Measurements from ENCODE around the gene MED8. TPM values are rescaled to one million over a fixed set of nuclear protein-coding genes. Genes with fewer than 3 reads are reported as not detected.
A peak's percentile ranks its signal among the peaks of the same experiment; 100 is the strongest.
"Not testable (repeated sequence)": the region's sequence is repeated elsewhere in the genome, so short reads cannot be mapped to it uniquely, and the experiment has no call there.

MED8 gene
- total RNA-seq, 2 donors from 2014 or later = 39.2 to 51.3 TPM

DNA sequence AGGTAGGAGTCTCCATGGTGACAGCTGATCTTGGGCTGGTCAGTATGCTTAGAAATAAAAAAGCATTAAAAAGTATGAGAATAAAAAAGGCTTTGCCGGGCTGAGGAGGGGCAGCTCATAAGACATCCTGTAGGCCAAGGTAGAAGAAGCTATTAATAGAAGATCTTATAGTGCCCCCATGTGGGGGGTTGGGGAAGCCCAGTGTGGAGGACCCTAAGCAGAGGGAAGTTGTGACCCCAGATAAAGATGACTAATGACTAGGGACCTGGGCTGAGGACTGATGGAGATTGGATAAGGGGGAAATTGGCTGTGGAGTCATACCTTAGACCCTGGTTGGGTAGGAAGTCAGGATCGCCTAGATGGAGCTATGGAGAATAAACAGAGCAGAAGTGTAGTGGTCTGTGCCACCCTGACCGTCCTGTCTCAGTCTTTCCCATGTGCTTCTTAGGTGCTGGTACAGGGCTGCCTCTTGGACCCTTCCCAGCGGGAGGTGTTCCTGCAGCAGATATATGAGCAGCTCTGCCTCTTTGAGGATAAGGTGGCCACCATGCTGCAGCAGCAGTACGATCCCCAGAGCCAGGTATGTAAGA is 25.1 kb upstream of the MED8 start:
- intact Hi-C loops (cut with DNase I) = loop anchor here (5.0 kb wide), 1 partner anchor 187 kb away; no protein-coding TSS in a partner anchor
- Histone ChIP-seq H3K27me3 (no peaks in the 10 kb centered on the region), H3K36me3 (peaks cover 12% of the 10 kb centered on the region), H3K4me3 (no peak overlapping the region), H3K4me1 (no peaks in the 10 kb centered on the region), H3K9ac (ENCODE audit: low read depth in 2 of 2, low read length in 2 of 2) (no peak overlapping the region), H3K9me3 (no peaks in the 10 kb centered on the region), H3K27ac (no peak overlapping the region)
- DNase-seq = peak; percentile 71
- peak; percentile 56 for TF ChIP-seq CTCF (IDR thresholded peaks at IDR 0.05)

- H3K4me1 ChIP-seq; H3K9ac ChIP-seq (ENCODE audit: low read depth in 2 of 2, low read length in 2 of 2); DNase-seq; H3K36me3 ChIP-seq; H3K4me3 ChIP-seq; H3K9me3 ChIP-seq; intact Hi-C loops (cut with DNase I); H3K27ac ChIP-seq; H3K27me3 ChIP-seq: not testable (repeated sequence)
Observed at GRCh38 chr1:43413426-43413825, 23.8 kb upstream of the MED8 start.

GRCh38 chr1:43410571-43410970 is 21.0 kb upstream of the MED8 start:
- Histone ChIP-seq H3K4me3 (no peak overlapping the region), H3K9me3 (no peaks in the 10 kb centered on the region), H3K36me3 (peaks cover 12% of the 10 kb centered on the region), H3K9ac (ENCODE audit: low read depth in 2 of 2, low read length in 2 of 2) (no peak overlapping the region), H3K27ac (no peak overlapping the region), H3K27me3 (no peaks in the 10 kb centered on the region), H3K4me1 (peaks cover 7% of the 10 kb centered on the region)
- intact Hi-C loops (cut with DNase I) = no loop called here
- TF ChIP-seq CTCF (IDR thresholded peaks at IDR 0.05) = no peak
- no peak for DNase-seq

DNA sequence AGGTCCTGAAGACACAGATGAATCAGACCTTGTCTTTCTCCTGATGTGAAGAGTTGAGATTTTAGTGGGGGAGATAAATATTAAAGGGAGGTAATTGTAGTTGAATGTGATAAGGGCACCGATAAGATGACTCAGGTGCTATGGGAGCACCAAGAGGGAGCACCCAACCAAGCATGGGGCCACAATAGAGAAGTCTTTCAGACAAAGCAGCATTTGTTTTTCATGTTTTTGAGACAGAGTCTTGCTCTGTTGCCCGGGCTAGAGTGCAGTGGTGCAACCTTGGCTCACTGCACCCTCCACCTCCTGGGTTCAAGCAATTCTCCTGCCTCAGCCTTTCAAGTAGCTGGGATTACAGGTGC is 16.3 kb upstream of the MED8 start:
- intact Hi-C loops (cut with DNase I) = no loop called here
- Histone ChIP-seq H3K4me3 (no peak overlapping the region), H3K4me1 (peaks cover 11% of the 10 kb centered on the region), H3K9me3 (no peaks in the 10 kb centered on the region), H3K9ac (ENCODE audit: low read depth in 2 of 2, low read length in 2 of 2) (no peak overlapping the region), H3K36me3 (peaks cover 9% of the 10 kb centered on the region), H3K27ac (peak overlapping the region; percentile 53), H3K27me3 (no peaks in the 10 kb centered on the region)
- no peak for DNase-seq
- no peak for TF ChIP-seq CTCF (IDR thresholded peaks at IDR 0.05)

DNA sequence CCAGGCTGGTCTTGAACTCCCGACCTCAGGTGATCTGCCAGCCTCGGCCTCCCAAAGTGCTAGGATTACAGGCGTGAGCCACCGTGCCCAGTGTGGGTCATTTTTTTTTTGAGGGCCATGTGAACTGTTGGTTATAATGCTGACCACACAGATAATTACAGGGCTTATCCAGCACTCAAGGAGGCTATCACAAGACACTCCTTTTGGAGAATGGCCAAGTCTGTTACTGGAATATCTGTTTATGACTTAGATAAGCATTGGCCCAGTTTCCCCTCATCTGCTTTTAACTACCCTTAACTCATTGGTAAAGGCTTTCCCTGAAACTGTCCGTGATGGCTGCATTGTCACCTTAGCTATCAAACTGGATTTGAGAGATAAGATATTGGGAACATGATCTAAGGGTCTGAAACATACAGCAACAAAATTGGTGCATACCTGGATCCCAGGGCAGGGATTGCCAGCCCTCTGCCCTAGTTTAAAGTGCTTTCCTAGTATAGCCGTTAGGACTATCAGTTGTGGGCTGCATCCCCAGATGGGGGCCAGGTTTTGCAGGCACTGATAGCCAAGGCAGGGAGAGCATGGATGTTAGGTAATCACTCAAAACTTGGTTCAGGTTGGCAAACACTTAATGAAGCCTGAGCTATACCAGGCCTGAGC is 15.7 kb upstream of the MED8 start:
- Histone ChIP-seq H3K9me3 (no peaks in the 10 kb centered on the region), H3K36me3 (peaks cover 9% of the 10 kb centered on the region), H3K4me1 (peaks cover 11% of the 10 kb centered on the region), H3K9ac (ENCODE audit: low read depth in 2 of 2, low read length in 2 of 2) (no peak overlapping the region), H3K4me3 (no peak overlapping the region), H3K27me3 (no peaks in the 10 kb centered on the region), H3K27ac (peak overlapping the region; percentile 53)
- intact Hi-C loops (cut with DNase I) = no loop called here
- DNase-seq = peak; percentile 46
- no peak for TF ChIP-seq CTCF (IDR thresholded peaks at IDR 0.05)

DNA sequence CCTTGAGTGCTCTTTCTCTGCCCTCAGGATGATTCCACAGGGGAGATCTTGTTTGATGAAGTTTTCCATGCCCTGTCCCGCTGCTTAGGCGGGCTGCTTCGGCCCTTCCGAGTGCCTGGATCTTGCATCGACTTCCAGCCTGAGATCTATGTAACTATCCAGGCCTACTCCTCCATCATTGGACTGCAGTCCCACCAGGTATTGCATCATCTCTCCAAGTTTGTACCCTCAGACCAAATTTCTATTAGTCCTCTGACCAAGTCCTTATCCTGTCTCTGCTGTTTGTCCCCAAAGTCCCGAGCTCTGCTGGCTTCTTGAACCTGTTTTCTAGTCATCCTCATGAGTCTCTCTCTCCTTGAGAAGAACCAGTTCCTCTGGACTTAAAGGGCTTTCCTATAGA is 14.8 kb upstream of the MED8 start:
- intact Hi-C loops (cut with DNase I) = no loop called here
- Histone ChIP-seq H3K27ac (no peak overlapping the region), H3K4me1 (peaks cover 11% of the 10 kb centered on the region), H3K9ac (ENCODE audit: low read depth in 2 of 2, low read length in 2 of 2) (no peak overlapping the region), H3K9me3 (no peaks in the 10 kb centered on the region), H3K36me3 (peaks cover 9% of the 10 kb centered on the region), H3K27me3 (no peaks in the 10 kb centered on the region), H3K4me3 (no peak overlapping the region)
- no peak for TF ChIP-seq CTCF (IDR thresholded peaks at IDR 0.05)
- no peak for DNase-seq

Data from colonic mucosa (tissue), 4 donors.